Measurements from ENCODE around the gene SEPTIN1.

- TF ChIP-seq CTCF (IDR thresholded peaks at IDR 0.05 in 4 of 5, conservative IDR thresholded peaks at IDR 0.05 in 1 of 5) = no peak
- TF ChIP-seq POLR2A (IDR thresholded peaks at IDR 0.05) = no peak
Measured at GRCh38 chr16:30368792-30369090, 13.6 kb downstream of the SEPTIN1 start.
